CD14-positive monocyte (primary cell): ENCODE data around the gene SLC39A12. TPM values are rescaled to one million over a fixed set of nuclear protein-coding genes. Genes with fewer than 3 reads are reported as not detected.

Experiments used
- DNase-seq, 3 donors: peaks; one replicate each; pipeline ENCODE4 v3.0.0-alpha.2; 2011 to 2022
- H2AFZ ChIP-seq: 2 replicates; pipeline ENCODE4 v1.6.0; 2012; ENCODE audit warnings: mild to moderate bottlenecking, low read depth, low read length, inconsistent platforms; ENCODE audit not compliant: insufficient read depth, poor library complexity, severe bottlenecking
- H3K27ac ChIP-seq, 2 donors: 1 replicate in 1 of 2; 2 replicates in 1 of 2; pipeline ENCODE4 v1.5.1; 2012 to 2013; ENCODE audit warnings: low read length in 2 of 2, control low read depth in 1 of 2, inconsistent platforms in 1 of 2, low read depth in 1 of 2, mild to moderate bottlenecking in 1 of 2
- H3K27me3 ChIP-seq, 2 donors: one replicate each; pipeline versions ENCODE4 v1.6.0 to v1.6.1; 2011 to 2013; ENCODE audit warnings: low read length in 2 of 2; ENCODE audit not compliant: control insufficient read depth in 2 of 2, insufficient read depth in 2 of 2
- H3K36me3 ChIP-seq, 2 donors: replicated peaks in 1 of 2; 1 replicate in 1 of 2; 2 replicates in 1 of 2; pipeline versions ENCODE4 v1.5.1 to v1.6.1; 2012 to 2013; ENCODE audit warnings: low read length in 2 of 2, control low read depth in 1 of 2, inconsistent platforms in 1 of 2, mild to moderate bottlenecking in 1 of 2; ENCODE audit not compliant: insufficient read depth in 2 of 2, control insufficient read depth in 1 of 2
- H3K4me1 ChIP-seq, 2 donors: 1 replicate in 1 of 2; 2 replicates in 1 of 2; pipeline versions ENCODE4 v1.5.1 to v1.6.1; 2012 to 2013; ENCODE audit warnings: low read length in 2 of 2, control low read depth in 1 of 2, inconsistent platforms in 1 of 2, mild to moderate bottlenecking in 1 of 2, moderate library complexity in 1 of 2; ENCODE audit not compliant: insufficient read depth in 2 of 2, control insufficient read depth in 1 of 2
- H3K4me2 ChIP-seq: replicated peaks from 2 replicates; pipeline ENCODE3; 2012; ENCODE audit warnings: low read length, moderate library complexity, mild to moderate bottlenecking; ENCODE audit not compliant: poor library complexity, severe bottlenecking; ENCODE audit errors: extremely low read depth
- H3K4me3 ChIP-seq, 3 experiments: fragments of 200-600 bp in 1 of 3; sonication (generic) in 1 of 3; replicated peaks in 1 of 3; 1 replicate in 2 of 3; 2 replicates in 1 of 3; pipeline ENCODE4 v1.5.1; 2011 to 2013; ENCODE audit warnings: low read length in 3 of 3, mild to moderate bottlenecking in 3 of 3, control low read depth in 2 of 3, low read depth in 2 of 3, inconsistent platforms in 1 of 3, moderate library complexity in 1 of 3
- H3K79me2 ChIP-seq: 2 replicates; pipeline ENCODE4 v1.6.0; 2012; ENCODE audit warnings: mild to moderate bottlenecking, control low read depth, inconsistent platforms, low read length, moderate library complexity; ENCODE audit not compliant: insufficient read depth
- H3K9ac ChIP-seq: 2 replicates; pipeline ENCODE4 v1.6.0; 2017; ENCODE audit warnings: low read length, mild to moderate bottlenecking; ENCODE audit not compliant: insufficient read depth, poor library complexity, severe bottlenecking
- H3K9me3 ChIP-seq, 2 donors: replicated peaks in 1 of 2; 1 replicate in 1 of 2; 2 replicates in 1 of 2; pipeline versions ENCODE4 v1.5.1 to v1.6.1; 2012 to 2013; ENCODE audit warnings: low read length in 2 of 2, control low read depth in 1 of 2; ENCODE audit not compliant: control insufficient read depth in 1 of 2, insufficient read depth in 1 of 2
- H4K20me1 ChIP-seq: 2 replicates; pipeline ENCODE4 v1.6.0; 2012; ENCODE audit warnings: mild to moderate bottlenecking, low read length, control low read depth, moderate library complexity; ENCODE audit not compliant: insufficient read depth
- H3K27ac Mint-ChIP-seq, 7 donors: one replicate each; pipeline ENCODE4 v1.8.0; 2020; ENCODE audit warnings: mild to moderate bottlenecking in 7 of 7, mixed read lengths in 7 of 7, moderate library complexity in 6 of 7, inconsistent platforms in 2 of 7
- H3K27me3 Mint-ChIP-seq, 3 donors: one replicate each; pipeline ENCODE4 v1.8.0; 2021 to 2022; ENCODE audit warnings: low read depth in 3 of 3, mild to moderate bottlenecking in 3 of 3, mixed read lengths in 3 of 3, moderate library complexity in 3 of 3, inconsistent platforms in 1 of 3
- H3K36me3 Mint-ChIP-seq, 2 donors: one replicate each; pipeline ENCODE4 v1.8.0; 2020; ENCODE audit warnings: mixed read lengths in 2 of 2, inconsistent platforms in 1 of 2, mild to moderate bottlenecking in 1 of 2
- H3K4me1 Mint-ChIP-seq: one replicate; pipeline ENCODE4 v1.8.0; 2020; ENCODE audit warnings: mild to moderate bottlenecking, mixed read lengths
- H3K4me3 Mint-ChIP-seq, 2 donors: one replicate each; pipeline ENCODE4 v1.8.0; 2020; ENCODE audit warnings: mild to moderate bottlenecking in 2 of 2, mixed read lengths in 2 of 2, moderate library complexity in 1 of 2
- H3K9me3 Mint-ChIP-seq, 7 donors: one replicate each; pipeline ENCODE4 v1.8.0; 2020 to 2022; ENCODE audit warnings: mixed read lengths in 7 of 7, mild to moderate bottlenecking in 6 of 7, moderate library complexity in 6 of 7, inconsistent platforms in 2 of 7
- CTCF ChIP-seq: fragments of 200-600 bp; IDR thresholded peaks from one replicate; pipeline ENCODE4 v1.8.0; 2022; ENCODE audit warnings: antibody characterized with exemption, mild to moderate bottlenecking
- WGBS: methylation state at CpG from one replicate; pipeline ENCODE4 v1.1.5; 2013; ENCODE audit warnings: missing lambda C conversion rate; ENCODE audit not compliant: insufficient coverage; 5-methylcytosine and 5-hydroxymethylcytosine counted together
- intact Hi-C, 2 donors: fragments of 100-400 bp; cut with micrococcal nuclease; formaldehyde crosslinking; loops; one replicate each; pipeline versions ENCODE4 v1.15.0 to v1.15.1; 2023
- polyA plus RNA-seq, 3 donors: library from polyadenylated mRNA; depleted of rRNA in 1 of 3; unstranded in 2 of 3; stranded (reverse) in 1 of 3; fragments of 300-500 nt in 2 of 3; fragments of >200 nt in 1 of 3; fragmentation: Illumina TruSeq in 2 of 3; gene quantifications; 1 replicate in 2 of 3; 2 replicates in 1 of 3; pipeline ENCODE4 v1.2.3, GENCODE V29; 2012 to 2021

The SLC39A12 gene
- polyA plus RNA-seq, 3 donors = not detected

- no peak for TF ChIP-seq CTCF
- no peaks in the 10 kb centered on the region for H3K79me2 ChIP-seq
- no peak overlapping the region for H3K4me3 ChIP-seq
- no peaks in the 10 kb centered on the region for H3K36me3 Mint-ChIP-seq
- no peak overlapping the region for H3K4me2 ChIP-seq
- no peaks in the 10 kb centered on the region for H3K36me3 ChIP-seq
- no peaks in the 10 kb centered on the region for H4K20me1 ChIP-seq
- H3K9ac ChIP-seq = no peak overlapping the region
- no peak overlapping the region for H3K27ac Mint-ChIP-seq
- peaks cover 0 to 3% (median 1%) of the 10 kb centered on the region in 3 donors for H3K27me3 Mint-ChIP-seq
- no peak overlapping the region for H3K27ac ChIP-seq
- no peaks in the 10 kb centered on the region for H3K4me1 Mint-ChIP-seq
- H3K9me3 ChIP-seq = no peaks in the 10 kb centered on the region
- no peak overlapping the region for H3K4me3 Mint-ChIP-seq
- no peaks in the 10 kb centered on the region for H3K4me1 ChIP-seq
- no peak for DNase-seq
- H2AFZ ChIP-seq = no peak overlapping the region
- intact Hi-C loops = no loop called here
- H3K27me3 ChIP-seq = no peaks in the 10 kb centered on the region
- peaks cover 0 to 3% (median 0%) of the 10 kb centered on the region in 7 donors for H3K9me3 Mint-ChIP-seq
- WGBS = 80% methylated on average over 2 of the region's 2 CpGs
Measured at GRCh38 chr10:18000601-18001000, 48.9 kb downstream of the SLC39A12 start.

GRCh38 chr10:18005445-18005780 is 53.7 kb downstream of the SLC39A12 start:
- Mint-ChIP-seq H3K36me3 (no peaks in the 10 kb centered on the region), H3K9me3 (peaks cover 0 to 3% (median 0%) of the 10 kb centered on the region in 7 donors), H3K4me3 (no peak overlapping the region), H3K27me3 (peaks cover 3 to 6% (median 4%) of the 10 kb centered on the region in 3 donors), H3K4me1 (peaks cover 9% of the 10 kb centered on the region), H3K27ac (no peak overlapping the region)
- Histone ChIP-seq H2AFZ (no peak overlapping the region), H3K79me2 (no peaks in the 10 kb centered on the region), H3K27ac (no peak overlapping the region), H3K27me3 (no peaks in the 10 kb centered on the region), H3K4me2 (no peak overlapping the region), H3K36me3 (no peaks in the 10 kb centered on the region), H3K4me1 (peaks cover 0 to 4% of the 10 kb centered on the region in 2 donors), H4K20me1 (no peaks in the 10 kb centered on the region), H3K4me3 (no peak overlapping the region), H3K9ac (no peak overlapping the region), H3K9me3 (no peaks in the 10 kb centered on the region)
- 80% methylated on average over 1 of the region's 3 CpGs for WGBS
- DNase-seq = no peak
- TF ChIP-seq CTCF = no peak
- intact Hi-C loops = no loop called here
